Measurements from ENCODE around the gene RYR3.

The RYR3 gene

GRCh38 chr15:33451385-33451784 lies 140.6 kb downstream of the RYR3 start:
- no peak for DNase-seq (ENCODE audit: low spot score)

- no peak for DNase-seq (ENCODE audit: low spot score)
Measured at GRCh38 chr15:33453761-33454160, 143.0 kb downstream of the RYR3 start.

DNA sequence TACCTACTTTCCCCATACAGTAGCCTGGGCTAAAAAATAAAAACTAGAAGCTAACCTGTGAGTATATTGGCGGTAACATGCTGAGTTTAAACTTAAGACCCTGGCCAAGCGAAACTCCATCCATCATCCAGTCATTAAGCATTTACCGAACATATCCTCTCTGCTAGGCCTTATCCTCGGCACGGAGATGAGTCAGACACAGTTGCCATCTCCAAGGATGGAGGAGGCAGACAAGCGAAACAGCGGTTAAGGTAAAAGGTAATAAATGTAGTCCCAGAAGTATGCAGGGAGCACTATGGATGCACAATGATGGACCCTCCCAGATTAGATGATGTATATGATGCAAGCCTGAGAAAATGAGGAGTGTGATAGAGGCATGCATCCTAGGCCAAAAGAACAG lies 143.6 kb downstream of the RYR3 start:
- no peak for DNase-seq (ENCODE audit: low spot score)

DNA sequence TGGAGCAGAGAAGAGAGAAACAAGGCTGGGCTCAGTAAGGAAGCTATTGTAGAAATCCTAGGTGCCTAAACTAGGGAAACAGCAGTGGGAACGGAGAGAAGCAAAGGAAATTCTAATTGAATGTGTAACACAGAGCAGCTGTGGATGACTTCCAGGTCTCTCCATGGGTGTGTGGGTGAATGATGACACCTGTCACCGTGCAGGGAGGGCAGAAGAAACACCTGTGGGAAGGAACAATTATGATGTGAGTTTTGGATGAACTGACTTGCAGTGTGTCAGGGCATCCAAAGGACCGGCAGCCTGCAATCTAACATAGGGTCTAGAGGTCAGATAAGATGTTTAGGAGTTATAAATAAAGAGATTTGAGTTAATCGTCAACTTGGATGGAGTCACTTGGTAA lies 144.2 kb downstream of the RYR3 start:
- no peak for DNase-seq (ENCODE audit: low spot score)

DNA sequence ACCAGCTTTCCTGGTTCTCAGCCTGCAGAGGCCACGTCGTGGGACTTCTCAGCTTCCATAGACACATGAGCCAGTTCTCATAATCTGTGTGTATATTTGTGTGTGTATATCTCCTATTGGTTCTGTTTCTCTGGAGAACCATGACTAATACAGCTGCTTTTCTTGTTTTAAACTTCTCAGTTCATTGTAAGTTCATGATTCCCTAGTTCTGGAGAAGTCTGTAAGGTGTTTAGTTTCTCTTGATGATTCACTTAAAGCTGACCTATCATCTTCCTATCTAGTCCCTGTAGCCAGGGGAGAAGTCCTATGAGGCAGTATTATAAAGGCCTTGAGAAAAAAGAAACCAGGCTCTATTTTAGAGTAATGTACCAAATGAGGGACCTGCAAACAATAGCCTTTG lies 147.7 kb downstream of the RYR3 start:
- no peak for DNase-seq (ENCODE audit: low spot score)

DNA sequence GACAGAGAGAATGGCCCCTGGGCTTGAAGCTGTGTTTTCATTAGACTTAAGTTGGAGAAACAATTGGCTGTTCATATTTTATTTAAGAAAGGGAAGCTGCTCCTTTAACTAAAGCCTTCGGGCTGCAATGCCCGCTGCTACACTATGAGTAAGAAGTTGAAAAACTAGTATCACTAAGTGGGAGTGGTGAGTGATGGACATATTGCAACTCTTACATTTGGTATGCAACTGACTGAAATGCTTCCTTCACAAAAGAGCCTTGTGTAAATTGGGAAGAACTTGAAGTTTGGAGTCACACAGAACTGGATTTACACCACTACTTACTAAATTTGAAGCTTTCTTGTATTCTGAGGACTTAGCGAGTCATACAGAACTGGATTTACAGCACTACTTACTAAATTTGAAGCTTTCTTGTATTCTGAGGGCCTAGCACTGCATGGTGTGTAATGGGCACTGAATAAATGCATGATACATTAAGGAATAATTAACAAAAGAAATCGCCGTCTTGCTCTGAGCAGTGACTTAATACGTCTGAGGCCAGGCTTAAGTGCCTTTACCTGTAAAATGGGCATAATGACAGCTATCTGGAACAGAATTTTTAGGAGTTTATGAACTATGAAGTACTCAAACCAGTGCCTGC lies 149.5 kb downstream of the RYR3 start:
- no peak for DNase-seq (ENCODE audit: low spot score)

GRCh38 chr15:33461671-33462070 lies 150.9 kb downstream of the RYR3 start:
- no peak for DNase-seq (ENCODE audit: low spot score)

- no peak for DNase-seq (ENCODE audit: low spot score)
Measured at GRCh38 chr15:33467146-33467815, 156.5 kb downstream of the RYR3 start.

GRCh38 chr15:33467816-33468163 lies 157.0 kb downstream of the RYR3 start:
- no peak for DNase-seq (ENCODE audit: low spot score)

GRCh38 chr15:33468740-33469139 lies 158.0 kb downstream of the RYR3 start:
- DNase-seq (ENCODE audit: low spot score), result no peak

DNA sequence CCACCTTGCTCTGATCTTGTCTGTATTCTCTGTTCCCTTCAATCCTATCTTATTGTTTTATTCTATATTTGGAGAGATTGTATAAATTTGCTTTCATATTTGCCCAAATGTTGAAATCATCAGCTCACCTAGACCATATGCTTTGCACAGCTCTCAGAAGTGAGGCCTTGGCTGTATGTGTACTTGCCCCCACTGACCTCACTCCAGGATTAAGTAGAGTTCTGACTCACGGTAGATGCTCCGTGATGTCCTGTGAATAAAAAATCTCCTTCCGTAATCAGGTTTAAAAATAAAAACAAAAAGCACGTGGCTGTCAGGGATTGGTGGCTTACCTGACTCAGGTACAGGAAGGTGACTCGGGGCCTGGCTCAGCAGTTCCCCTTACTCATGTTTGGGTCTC lies 162.2 kb downstream of the RYR3 start:
- DNase-seq (ENCODE audit: low spot score), result no peak

DNA sequence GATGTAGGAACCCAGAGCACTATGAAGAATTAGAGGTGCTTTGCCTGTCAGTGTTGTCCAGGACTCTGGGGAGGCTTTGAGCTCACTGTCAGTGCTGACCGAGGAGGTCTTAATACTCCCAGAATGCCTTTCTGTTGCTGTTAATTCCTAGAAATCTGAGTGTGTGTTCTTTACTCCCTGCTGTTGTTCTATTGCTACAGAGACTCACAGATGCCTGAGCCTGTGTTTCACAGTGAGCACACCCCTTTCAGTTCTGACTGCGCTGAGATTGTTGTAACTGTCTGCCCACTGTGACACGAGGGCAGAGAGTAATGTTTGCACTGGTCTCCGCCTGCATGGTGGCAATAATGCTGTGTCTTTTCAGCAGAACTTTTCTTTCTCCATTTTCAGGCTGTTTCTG lies 162.9 kb downstream of the RYR3 start:
- DNase-seq (ENCODE audit: low spot score), result no peak

GRCh38 chr15:33476076-33476475 lies 165.3 kb downstream of the RYR3 start:
- DNase-seq (ENCODE audit: low spot score), result no peak

- no peak for DNase-seq (ENCODE audit: low spot score)
Measured at GRCh38 chr15:33476908-33477307, 166.1 kb downstream of the RYR3 start.

- no peak for DNase-seq (ENCODE audit: low spot score)
Measured at GRCh38 chr15:33489335-33489734, 178.6 kb downstream of the RYR3 start.

DNA sequence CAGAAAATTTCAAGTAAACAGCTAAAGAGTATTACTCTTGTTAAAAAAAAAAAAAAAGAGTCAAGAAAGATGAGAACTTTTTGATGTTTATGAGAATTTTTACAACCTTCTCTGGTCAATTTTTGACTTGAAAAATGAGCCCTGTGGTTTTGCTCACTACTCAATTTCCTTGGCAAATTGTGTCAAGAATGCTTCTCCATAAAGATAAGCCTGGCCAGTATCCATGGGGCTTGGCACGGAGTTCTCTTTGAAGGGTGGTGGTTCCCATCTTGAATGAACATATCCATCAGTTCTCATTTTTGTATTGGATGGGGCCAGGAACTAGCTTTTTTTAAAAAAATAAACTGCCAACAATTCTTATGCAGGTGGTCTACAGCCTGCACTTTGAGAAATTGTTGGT lies 179.9 kb downstream of the RYR3 start:
- no peak for DNase-seq (ENCODE audit: low spot score)

GRCh38 chr15:33492434-33493052 lies 181.8 kb downstream of the RYR3 start:
- no peak for DNase-seq (ENCODE audit: low spot score)

DNA sequence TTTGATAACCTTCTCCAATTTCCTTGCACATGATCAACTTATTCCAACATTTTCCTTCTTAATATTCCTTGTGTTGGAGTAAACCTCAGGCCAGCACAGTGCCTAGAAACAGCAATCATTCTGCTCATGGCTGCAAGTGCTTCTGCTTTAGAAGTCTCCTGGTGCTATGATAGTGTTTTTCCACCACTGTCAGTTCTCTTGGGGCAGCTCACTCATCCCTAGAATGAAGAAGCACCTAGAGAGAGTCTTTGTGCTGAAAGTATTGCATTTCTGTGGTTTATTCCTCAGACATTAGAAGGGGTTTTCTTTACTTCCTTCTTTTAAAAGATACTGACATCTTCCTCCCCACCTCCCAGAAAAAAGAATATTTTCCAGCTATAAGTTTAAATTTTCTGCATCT lies 183.5 kb downstream of the RYR3 start:
- DNase-seq (ENCODE audit: low spot score), result no peak

GRCh38 chr15:33500432-33501195 lies 189.8 kb downstream of the RYR3 start:
- DNase-seq (ENCODE audit: low spot score), result no peak

DNA sequence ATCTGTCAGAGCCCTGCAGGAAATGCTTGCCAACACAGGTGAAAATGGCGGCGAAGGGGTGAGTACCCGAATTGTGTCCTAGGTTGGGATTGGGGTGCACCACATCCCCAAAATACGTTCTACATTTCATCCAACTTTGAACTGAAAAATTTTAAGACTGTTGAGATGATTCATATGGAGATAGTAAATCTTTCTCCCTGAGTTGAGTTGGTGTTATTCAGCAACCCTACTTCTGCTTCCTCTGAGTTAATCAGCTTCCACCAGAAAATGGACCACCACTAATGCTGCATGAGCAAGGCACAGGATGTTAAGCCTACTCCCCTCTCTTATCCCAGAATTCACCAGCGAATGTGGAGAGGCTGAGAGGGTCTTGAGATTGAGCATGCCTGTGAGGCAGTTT lies 192.9 kb downstream of the RYR3 start:
- DNase-seq (ENCODE audit: low spot score), result no peak

GRCh38 chr15:33506781-33507296 lies 196.1 kb downstream of the RYR3 start:
- no peak for DNase-seq (ENCODE audit: low spot score)

- DNase-seq (ENCODE audit: low spot score), result no peak
Measured at GRCh38 chr15:33508703-33509102, 197.9 kb downstream of the RYR3 start.

GRCh38 chr15:33515121-33515520 lies 204.4 kb downstream of the RYR3 start:
- no peak for DNase-seq (ENCODE audit: low spot score)
